Osteoblast (primary cell): ENCODE measurements around the gene ACE. TPM values are rescaled to one million over a fixed set of nuclear protein-coding genes. Genes with fewer than 3 reads are reported as not detected.

Source experiments
- DNase-seq: peaks from one replicate; pipeline ENCODE4 v3.0.0; 2011; ENCODE audit warnings: low spot score, mixed read lengths; ENCODE audit not compliant: insufficient read length; ENCODE audit errors: missing footprints
- H2AFZ ChIP-seq: 2 replicates; pipeline ENCODE4 v1.6.0; 2011; ENCODE audit warnings: mild to moderate bottlenecking, low read length
- H3K27ac ChIP-seq: 2 replicates; pipeline ENCODE4 v1.5.1; 2011; ENCODE audit warnings: mild to moderate bottlenecking, low read depth, low read length, moderate library complexity
- H3K27me3 ChIP-seq: 2 replicates; pipeline ENCODE4 v1.6.0; 2012; ENCODE audit warnings: mild to moderate bottlenecking, control low read depth, inconsistent platforms, low read length, moderate library complexity; ENCODE audit not compliant: insufficient read depth
- H3K36me3 ChIP-seq: 2 replicates; pipeline ENCODE4 v1.5.1; 2011; ENCODE audit warnings: mild to moderate bottlenecking, low read length, control low read depth, moderate library complexity; ENCODE audit not compliant: insufficient read depth
- H3K4me1 ChIP-seq: 2 replicates; pipeline ENCODE4 v1.5.1; 2011; ENCODE audit warnings: mild to moderate bottlenecking, low read length, control low read depth, moderate library complexity; ENCODE audit not compliant: insufficient read depth
- H3K4me2 ChIP-seq: 2 replicates; pipeline ENCODE4 v1.6.0; 2011; ENCODE audit warnings: mild to moderate bottlenecking, low read length; ENCODE audit not compliant: insufficient read depth
- H3K4me3 ChIP-seq: fragments of 200-600 bp; sonication (generic); 3 replicates; pipeline ENCODE4 v1.5.1; 2012; ENCODE audit warnings: mild to moderate bottlenecking, low read length, inconsistent platforms; ENCODE audit not compliant: insufficient read depth
- H3K79me2 ChIP-seq: 2 replicates; pipeline ENCODE4 v1.6.0; 2012; ENCODE audit warnings: mild to moderate bottlenecking, low read length, control low read depth, inconsistent platforms; ENCODE audit not compliant: insufficient read depth
- H3K9me3 ChIP-seq: 2 replicates; pipeline ENCODE4 v1.5.1; 2011; ENCODE audit warnings: low read depth, low read length, control low read depth
- H4K20me1 ChIP-seq: 2 replicates; pipeline ENCODE4 v1.6.0; 2012; ENCODE audit warnings: mild to moderate bottlenecking, low read length, control low read depth; ENCODE audit not compliant: insufficient read depth
- CTCF ChIP-seq: IDR thresholded peaks from 2 replicates; pipeline ENCODE4 v1.5.1; 2011; ENCODE audit warnings: mild to moderate bottlenecking, low read depth, low read length, moderate library complexity; ENCODE audit errors: extremely low read depth
- total RNA-seq: library from RNA; depleted of rRNA; stranded (reverse); fragments of >200 nt; gene quantifications from 2 replicates; pipeline ENCODE4 v1.2.3, GENCODE V29; 2012

Gene ACE
- total RNA-seq, 1 donor, result 10.1 TPM

GRCh38 chr17:63512388-63512787 is 35.5 kb downstream of the ACE start:
- peaks cover 24% of the 10 kb centered on the region for H3K27me3 ChIP-seq
- no peak overlapping the region for H2AFZ ChIP-seq
- TF ChIP-seq CTCF, result no peak
- H3K27ac ChIP-seq, result no peak overlapping the region
- H3K79me2 ChIP-seq, result no peaks in the 10 kb centered on the region
- no peaks in the 10 kb centered on the region for H3K9me3 ChIP-seq
- no peak for DNase-seq
- peaks cover 7% of the 10 kb centered on the region for H3K4me1 ChIP-seq
- no peak overlapping the region for H3K4me3 ChIP-seq
- no peak overlapping the region for H3K4me2 ChIP-seq
- H3K36me3 ChIP-seq, result no peaks in the 10 kb centered on the region
- no peaks in the 10 kb centered on the region for H4K20me1 ChIP-seq

DNA sequence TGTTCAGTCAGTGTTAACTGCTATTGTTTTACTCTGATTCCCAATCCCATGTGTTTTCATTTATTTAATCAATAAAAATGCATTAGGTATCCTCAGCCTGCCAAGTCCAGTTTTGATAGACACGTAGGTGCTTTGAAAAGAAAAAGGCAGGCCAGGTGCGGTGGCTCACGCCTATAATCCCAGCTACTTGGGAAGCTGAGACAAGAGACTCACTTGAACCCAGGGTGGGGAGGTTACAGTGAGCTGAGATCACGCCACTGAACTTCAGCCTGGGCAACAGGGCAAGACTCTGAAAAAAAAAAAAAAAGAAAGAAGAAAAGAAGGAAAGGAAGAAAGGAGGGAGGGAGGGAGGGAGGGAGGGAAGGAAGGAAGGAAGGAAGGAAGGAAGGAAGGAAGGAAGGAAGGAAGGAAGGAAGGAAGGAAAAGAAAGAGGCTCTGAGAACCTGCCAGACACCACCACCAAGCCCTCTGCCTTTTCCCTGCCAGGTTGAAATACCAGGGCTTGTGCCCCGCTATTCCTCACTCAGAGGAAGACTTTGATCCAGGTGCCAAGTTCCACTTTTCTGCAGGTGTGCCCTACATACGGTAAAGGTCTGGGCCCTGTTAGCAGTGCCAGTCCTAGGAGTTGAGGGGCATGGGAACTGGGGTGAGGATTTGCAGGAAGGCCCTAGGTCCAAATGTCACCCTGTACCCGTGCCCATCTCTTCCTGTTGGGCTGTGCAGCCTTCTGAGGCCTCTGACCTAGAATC is 36.2 kb downstream of the ACE start:
- peaks cover 9% of the 10 kb centered on the region for H3K4me1 ChIP-seq
- H3K27me3 ChIP-seq, result peaks cover 24% of the 10 kb centered on the region
- no peaks in the 10 kb centered on the region for H4K20me1 ChIP-seq
- H3K27ac ChIP-seq, result no peak overlapping the region
- no peak overlapping the region for H3K4me3 ChIP-seq
- no peak for TF ChIP-seq CTCF
- H3K36me3 ChIP-seq, result no peaks in the 10 kb centered on the region
- H3K4me2 ChIP-seq, result no peak overlapping the region
- H2AFZ ChIP-seq, result no peak overlapping the region
- peak; percentile 39 for DNase-seq
- H3K79me2 ChIP-seq, result no peaks in the 10 kb centered on the region
- H3K9me3 ChIP-seq, result no peaks in the 10 kb centered on the region

GRCh38 chr17:63514477-63514876 is 37.6 kb downstream of the ACE start:
- Histone ChIP-seq H2AFZ (no peak overlapping the region), H3K4me1 (peaks cover 9% of the 10 kb centered on the region), H4K20me1 (no peaks in the 10 kb centered on the region), H3K36me3 (no peaks in the 10 kb centered on the region), H3K27ac (no peak overlapping the region), H3K4me3 (no peak overlapping the region), H3K9me3 (no peaks in the 10 kb centered on the region), H3K79me2 (no peaks in the 10 kb centered on the region), H3K27me3 (peaks cover 24% of the 10 kb centered on the region), H3K4me2 (no peak overlapping the region)
- no peak for TF ChIP-seq CTCF
- DNase-seq, result peak; percentile 58

- H3K79me2 ChIP-seq, result no peaks in the 10 kb centered on the region
- H3K9me3 ChIP-seq, result no peaks in the 10 kb centered on the region
- no peaks in the 10 kb centered on the region for H4K20me1 ChIP-seq
- H3K4me2 ChIP-seq, result no peak overlapping the region
- H2AFZ ChIP-seq, result no peak overlapping the region
- no peak for TF ChIP-seq CTCF
- DNase-seq, result no peak
- H3K27ac ChIP-seq, result no peak overlapping the region
- H3K27me3 ChIP-seq, result peaks cover 24% of the 10 kb centered on the region
- no peak overlapping the region for H3K4me3 ChIP-seq
- H3K4me1 ChIP-seq, result peaks cover 9% of the 10 kb centered on the region
- H3K36me3 ChIP-seq, result no peaks in the 10 kb centered on the region
These were observed 38.1 kb downstream of the ACE start for GRCh38 chr17:63514974-63515373.
